Subcutaneous adipose tissue (tissue), 4 donors: ENCODE measurements around the gene AGBL4. TPM values are rescaled to one million over a fixed set of nuclear protein-coding genes. Genes with fewer than 3 reads are reported as not detected.

Experiments used
- CTCF ChIP-seq: fragments of 450-650 bp; IDR thresholded peaks from one replicate; pipeline ENCODE4 v1.5.1; 2016; ENCODE audit warnings: low read depth, mild to moderate bottlenecking, control low read depth, antibody characterized with exemption, moderate library complexity
- total RNA-seq, 4 donors: library from RNA; depleted of rRNA; stranded (reverse); fragments of >200 nt; gene quantifications; one replicate each; pipeline ENCODE4 v1.1.0, GENCODE V29; 2016

AGBL4 gene
- total RNA-seq, 4 donors from 2014 or later = 0.16 to 3.6 (median 0.59) TPM

DNA sequence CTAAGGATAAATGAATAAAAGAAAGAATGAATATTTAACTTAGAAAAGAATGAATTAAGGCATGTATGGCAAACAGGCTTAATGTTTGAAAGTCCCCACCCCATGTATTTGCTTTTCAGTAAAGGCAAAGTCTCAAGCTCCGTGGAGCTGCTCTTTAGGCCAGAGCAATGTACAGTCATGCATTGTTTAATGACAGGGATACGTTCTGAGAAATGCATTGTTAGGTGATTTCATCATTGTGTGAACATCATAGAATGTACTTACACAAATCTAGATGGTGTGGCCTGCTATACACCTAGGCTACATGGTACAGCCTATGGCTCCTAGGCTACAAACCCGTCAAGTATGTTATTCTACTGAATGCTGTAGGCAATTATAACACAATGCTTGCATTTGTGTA lies 1500.2 kb downstream of the AGBL4 start:
- TF ChIP-seq CTCF = no peak

DNA sequence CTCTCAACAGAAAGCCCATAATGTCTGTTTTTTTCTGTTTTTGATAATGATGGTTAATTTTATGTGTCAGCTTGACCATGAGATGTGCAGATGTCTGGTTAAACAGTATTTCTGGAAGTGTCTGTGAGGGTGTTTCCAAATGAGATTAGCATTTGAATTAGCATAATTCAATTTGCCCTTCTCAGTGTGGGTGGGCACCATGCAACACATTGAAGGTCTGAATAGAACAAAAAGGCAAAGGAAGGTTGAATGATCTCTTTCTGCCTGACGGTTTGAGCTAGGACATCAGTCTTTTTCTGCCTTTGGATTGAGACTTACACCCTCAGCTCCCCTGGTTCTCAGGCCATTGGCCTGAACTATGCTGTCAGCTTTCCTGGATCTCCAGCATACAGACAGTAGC lies 1516.9 kb downstream of the AGBL4 start:
- TF ChIP-seq CTCF = no peak

DNA sequence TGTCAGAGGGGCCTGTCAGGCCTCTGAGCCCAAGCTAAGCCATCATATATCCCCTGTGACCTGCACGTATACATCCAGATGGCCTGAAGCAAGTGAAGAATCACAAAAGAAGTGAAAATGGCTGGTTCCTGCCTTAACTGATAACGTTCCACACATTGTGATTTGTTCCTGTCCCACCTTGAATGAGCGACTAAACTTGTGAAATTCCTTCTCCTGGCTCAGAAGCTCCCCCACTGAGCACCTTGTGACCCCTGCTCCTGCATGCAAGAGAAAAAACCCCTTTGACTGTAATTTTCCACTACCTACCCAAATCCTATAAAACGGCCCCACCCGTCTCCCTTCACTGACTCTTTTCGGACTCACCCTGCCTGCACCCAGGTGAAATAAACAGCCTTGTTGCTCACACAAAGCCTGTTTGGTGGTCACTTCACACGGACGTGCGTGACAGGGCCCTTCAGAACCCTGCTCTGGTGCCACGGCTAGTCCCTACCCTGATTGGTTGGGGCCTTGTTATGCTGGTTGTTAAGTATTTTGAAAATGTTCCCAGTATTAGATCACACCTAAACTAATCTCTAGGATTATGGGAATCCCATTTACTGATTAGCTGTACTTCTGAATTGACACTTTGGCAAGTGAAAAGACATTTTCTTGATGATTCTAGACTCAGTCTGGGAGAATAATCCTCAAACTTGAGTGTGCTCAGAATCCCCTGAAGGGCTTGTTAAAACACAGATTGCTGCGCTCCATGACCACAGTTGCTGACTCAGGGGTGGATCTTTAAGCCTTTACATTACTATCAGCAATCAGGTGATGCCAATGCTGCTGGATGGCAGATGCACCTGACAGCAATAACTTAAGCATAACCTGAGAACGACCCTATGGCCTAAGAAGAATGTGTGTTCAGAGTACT lies 1523.0 kb downstream of the AGBL4 start:
- no peak for TF ChIP-seq CTCF

GRCh38 chr1:48499211-48499735 lies 1524.5 kb downstream of the AGBL4 start:
- no peak for TF ChIP-seq CTCF

DNA sequence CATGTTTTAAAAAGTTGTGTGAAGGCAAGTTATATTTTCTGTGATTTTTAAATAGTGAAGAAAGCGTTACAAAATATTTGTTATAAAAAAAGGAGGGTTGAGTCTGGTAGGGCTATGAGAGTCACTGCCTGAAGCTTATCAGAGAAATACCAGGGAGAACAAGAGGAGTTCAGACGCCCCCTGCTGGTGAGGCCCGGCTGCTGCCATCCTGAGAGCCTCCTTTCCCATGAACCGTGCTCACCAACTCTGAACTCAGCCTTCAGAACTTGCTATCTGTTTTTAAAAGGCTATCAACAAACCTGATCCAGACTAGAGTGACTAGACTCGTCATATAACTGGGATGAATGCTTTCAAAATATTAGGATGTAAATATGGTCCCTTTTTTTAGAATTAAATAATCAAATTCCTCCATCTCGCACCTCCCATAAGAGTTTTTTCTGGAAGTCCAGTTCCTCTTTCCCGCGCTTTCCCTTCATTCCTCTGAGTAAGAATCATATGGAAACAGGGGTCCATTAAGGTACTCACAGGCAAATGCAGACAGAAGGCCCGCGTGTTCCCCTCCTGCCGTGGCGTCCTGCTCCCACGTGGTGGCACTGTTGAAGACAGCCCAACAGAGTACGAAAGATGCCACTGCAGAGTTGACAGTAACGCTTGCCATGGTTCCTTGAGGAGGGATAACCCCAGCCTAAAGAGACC lies 1525.5 kb downstream of the AGBL4 start:
- TF ChIP-seq CTCF = no peak

GRCh38 chr1:48495911-48496310 lies 1527.8 kb downstream of the AGBL4 start:
- TF ChIP-seq CTCF = no peak

DNA sequence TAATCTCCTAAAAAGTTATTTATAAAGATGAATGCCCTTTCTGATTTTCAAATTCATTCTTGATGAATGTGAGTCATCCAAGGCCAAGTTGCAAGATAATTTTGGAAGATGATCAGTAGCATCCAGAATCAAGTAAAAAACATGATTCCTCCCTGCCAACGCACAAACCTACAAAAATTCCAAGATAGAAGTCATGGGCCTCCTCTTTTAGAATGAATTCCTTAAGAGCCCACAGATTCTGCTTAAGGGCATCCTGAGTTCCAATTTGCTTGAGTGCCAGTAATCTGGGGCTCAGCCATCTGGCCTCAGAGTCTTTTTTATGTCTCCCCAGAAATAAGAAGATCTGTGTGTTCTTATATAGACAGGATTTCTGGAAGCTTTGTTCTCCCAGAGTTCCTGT lies 1528.6 kb downstream of the AGBL4 start:
- no peak for TF ChIP-seq CTCF
